Endothelial cell of umbilical vein (primary cell): ENCODE results near the gene MYF6. TPM values are rescaled to one million over a fixed set of nuclear protein-coding genes. Genes with fewer than 3 reads are reported as not detected.

ENCODE experiments used
- BruUV-seq: library from RNA; stranded (reverse); fragments of 400-500 nt; replicated peaks from 2 replicates; lab custom pipeline; 2021; lab: Mats Ljungman, UMichigan
- CTCF ChIA-PET: fragments of 300-600, 350-600 bp; sonication (Branson Sonifier 250); formaldehyde crosslinking; loops from one replicate; lab custom pipeline; 2021; ENCODE audit warnings: antibody characterized with exemption, inconsistent platforms; lab: Charles Lee
- POLR2A ChIA-PET: fragments of 300-600, 350-600 bp; sonication (Branson Sonifier 250); formaldehyde crosslinking; loops from one replicate; lab custom pipeline; 2021; ENCODE audit warnings: antibody characterized with exemption, inconsistent platforms; lab: Charles Lee
- DNase-seq: peaks from one replicate; pipeline ENCODE4 v3.0.0-alpha.2; 2011; ENCODE audit warnings: low read depth, low spot score
- FAIRE-seq: peaks from 2 replicates; lab custom pipeline; 2011; peaks lifted over from hg19 to GRCh38; lab: Jason Lieb, UNC
- H2AFZ ChIP-seq: 2 replicates; pipeline ENCODE4 v1.6.0; 2012; ENCODE audit warnings: low read depth, low read length, control low read depth, inconsistent platforms
- H3K27ac ChIP-seq: 2 replicates; pipeline ENCODE4 v1.5.1; 2011; ENCODE audit warnings: low read depth, mild to moderate bottlenecking, control low read depth, low read length, moderate library complexity; ENCODE audit not compliant: insufficient read depth
- H3K27me3 ChIP-seq, 2 experiments: 2 replicates each; pipeline versions ENCODE4 v1.6.0 to v1.6.1; 2011; ENCODE audit warnings: low read length in 2 of 2, mixed read lengths in 1 of 2; ENCODE audit not compliant: control insufficient read depth in 2 of 2, insufficient read depth in 2 of 2
- H3K36me3 ChIP-seq, 2 experiments: 2 replicates in 1 of 2; 3 replicates in 1 of 2; pipeline ENCODE4 v1.5.1; 2011; ENCODE audit warnings: low read length in 2 of 2, mild to moderate bottlenecking in 1 of 2, moderate library complexity in 1 of 2; ENCODE audit not compliant: control insufficient read depth in 2 of 2, insufficient read depth in 2 of 2; ENCODE audit errors: extremely low read depth in 1 of 2
- H3K4me1 ChIP-seq: 3 replicates; pipeline ENCODE4 v1.5.1; 2011; ENCODE audit warnings: mild to moderate bottlenecking, low read length; ENCODE audit not compliant: control insufficient read depth, insufficient read depth; ENCODE audit errors: extremely low read depth
- H3K4me2 ChIP-seq: 2 replicates; pipeline ENCODE4 v1.6.1; 2011; ENCODE audit warnings: low read length, control low read depth, mixed read lengths; ENCODE audit not compliant: insufficient read depth
- H3K4me3 ChIP-seq, 3 experiments: fragments of 200-600 bp in 1 of 3; sonication (generic), shearing (Covaris generic) in 1 of 3; replicated peaks in 1 of 3; 2 replicates each; pipeline ENCODE4 v1.5.1; 2011 to 2016; ENCODE audit warnings: control low read depth in 3 of 3, low read length in 3 of 3, mild to moderate bottlenecking in 2 of 3, inconsistent platforms in 1 of 3, low read depth in 1 of 3, moderate library complexity in 1 of 3; ENCODE audit not compliant: insufficient read depth in 1 of 3
- H3K79me2 ChIP-seq: 2 replicates; pipeline ENCODE4 v1.6.0; 2012; ENCODE audit warnings: low read length, inconsistent platforms; ENCODE audit not compliant: control insufficient read depth, insufficient read depth
- H3K9ac ChIP-seq: replicated peaks from 2 replicates; pipeline ENCODE3; 2011; ENCODE audit warnings: low read length, control low read depth; ENCODE audit not compliant: insufficient read depth; ENCODE audit errors: extremely low read depth
- H3K9me1 ChIP-seq: replicated peaks from 3 replicates; pipeline ENCODE4 v1.6.0; 2011; ENCODE audit warnings: mild to moderate bottlenecking, low read length; ENCODE audit not compliant: control insufficient read depth, insufficient read depth; ENCODE audit errors: extremely low read depth
- H3K9me3 ChIP-seq: replicated peaks from 2 replicates; pipeline ENCODE4 v1.5.1; 2012; ENCODE audit warnings: low read length, inconsistent platforms; ENCODE audit not compliant: control insufficient read depth, insufficient read depth
- H4K20me1 ChIP-seq: replicated peaks from 2 replicates; pipeline ENCODE3; 2011; ENCODE audit warnings: mild to moderate bottlenecking, low read length; ENCODE audit not compliant: control insufficient read depth, insufficient read depth; ENCODE audit errors: extremely low read depth
- CTCF ChIP-seq, 2 donors: IDR thresholded peaks; 1 replicate in 1 of 2; 2 replicates in 1 of 2; pipeline ENCODE4 v1.5.1; 2011; ENCODE audit warnings: low read length in 2 of 2, mild to moderate bottlenecking in 2 of 2, moderate library complexity in 2 of 2, control low read depth in 1 of 2, inconsistent platforms in 1 of 2, low read depth in 1 of 2; ENCODE audit not compliant: insufficient read depth in 1 of 2; ENCODE audit errors: extremely low read depth in 1 of 2
- GATA2 ChIP-seq: IDR thresholded peaks from 2 replicates; pipeline ENCODE4 v1.7.0; 2011; ENCODE audit warnings: low read depth, mild to moderate bottlenecking, moderate library complexity, mixed read lengths, low read length; ENCODE audit not compliant: insufficient read length, insufficient read depth
- dilution Hi-C: fragments of 300-500 bp; cut with MboI; formaldehyde crosslinking; loops from one replicate; pipeline ENCODE4 v1.15.0; 2019; ENCODE audit warnings: low sequenced_read_pairs; ENCODE audit not compliant: extremely low pct_ligation_motif_present
- intact Hi-C: fragments of 100-400 bp; cut with micrococcal nuclease; formaldehyde crosslinking; loops from one replicate; pipeline ENCODE4 v1.10.0; 2022
- polyA plus RNA-seq, 4 experiments: library from polyadenylated mRNA; depleted of rRNA in 3 of 4; stranded (reverse) in 3 of 4; unstranded in 1 of 4; fragments of >200 nt; gene quantifications; 2 replicates each; pipeline versions ENCODE4 v1.2.1 to v1.2.3, GENCODE V29; 2011 to 2012; ENCODE audit warnings: missing spikeins in 1 of 4
- total RNA-seq: library from RNA; stranded (reverse); gene quantifications from 2 replicates; pipeline ENCODE4 v1.2.3, GENCODE V29; 2021

Gene MYF6
- total and polyA plus RNA-seq, 2 donors (not counting 3 experiments of a cell fraction or from before 2014, with no cell fraction given): not detected

- no TSS peak for BruUV-seq
- Histone ChIP-seq H2AFZ (no peak overlapping the region), H3K79me2 (no peaks in the 10 kb centered on the region), H3K4me3 (no peak overlapping the region), H3K4me1 (no peaks in the 10 kb centered on the region), H3K9me3 (no peaks in the 10 kb centered on the region), H4K20me1 (no peaks in the 10 kb centered on the region), H3K9me1 (no peaks in the 10 kb centered on the region), H3K27ac (no peak overlapping the region), H3K4me2 (no peak overlapping the region), H3K9ac (no peak overlapping the region), H3K36me3 (no peaks in the 10 kb centered on the region), H3K27me3 (no peaks in the 10 kb centered on the region)
- ChIA-PET POLR2A (no interaction called here), CTCF (interaction anchor here (1.4 kb wide), 1 partner anchor 11 kb away, joined by 4 read pairs; no protein-coding TSS in a partner anchor)
- no peak for FAIRE-seq
- dilution Hi-C loops (no loop called here), intact Hi-C loops (no loop called here)
- TF ChIP-seq CTCF (IDR thresholded peaks at IDR 0.05; ENCODE audit: extremely low read depth in 1 of 2, insufficient read depth in 1 of 2, low read depth in 1 of 2, low read length in 2 of 2) (peak; percentile 3 to 8), GATA2 (no peak)
- DNase-seq: no peak
These were observed 2.6 kb downstream of the MYF6 start for GRCh38 chr12:80709811-80710726.
